Gastrocnemius medialis (tissue), 4 donors: ENCODE measurements around the gene HSPA1L.

Experiments
- POLR2A ChIP-seq, 2 donors: fragments of 450-650 bp; IDR thresholded peaks; one replicate each; pipeline ENCODE4 v1.6.1; 2017; ENCODE audit warnings: antibody characterized with exemption in 2 of 2, mild to moderate bottlenecking in 2 of 2, moderate library complexity in 2 of 2
- TF ChIP-seq, protein P1 (sequence below), 5 experiments: fragments of 450-650 bp in 3 of 5; fragments of 200-600 bp in 2 of 5; sonication (generic) in 2 of 5; IDR thresholded peaks in 4 of 5; conservative IDR thresholded peaks in 1 of 5; 1 replicate in 4 of 5; 2 replicates in 1 of 5; pipeline ENCODE4 v1.5.1; 2016 to 2019; ENCODE audit warnings: antibody characterized with exemption in 5 of 5, mild to moderate bottlenecking in 3 of 5, moderate library complexity in 3 of 5

DNA sequence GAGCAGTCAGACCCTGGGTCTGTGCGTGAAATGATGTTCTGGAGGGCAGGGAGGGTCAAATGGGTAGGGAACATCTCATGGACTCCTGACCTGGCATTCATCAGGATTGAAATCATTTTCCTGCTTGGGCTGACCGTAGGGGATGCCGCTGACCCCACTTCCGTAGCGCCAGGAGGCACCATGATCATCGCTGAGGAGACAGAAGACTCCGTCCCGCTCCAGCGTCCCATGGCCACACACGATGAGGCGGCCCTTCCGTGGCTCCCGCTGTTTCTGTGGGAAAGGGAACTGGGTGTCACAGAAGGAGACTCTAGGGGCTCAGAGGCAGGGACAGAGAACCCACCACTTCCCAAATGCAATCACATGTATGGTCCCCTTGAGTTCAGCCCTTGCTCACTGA lies 45.3 kb upstream of the HSPA1L start:
- TF ChIP-seq, protein P1, sequence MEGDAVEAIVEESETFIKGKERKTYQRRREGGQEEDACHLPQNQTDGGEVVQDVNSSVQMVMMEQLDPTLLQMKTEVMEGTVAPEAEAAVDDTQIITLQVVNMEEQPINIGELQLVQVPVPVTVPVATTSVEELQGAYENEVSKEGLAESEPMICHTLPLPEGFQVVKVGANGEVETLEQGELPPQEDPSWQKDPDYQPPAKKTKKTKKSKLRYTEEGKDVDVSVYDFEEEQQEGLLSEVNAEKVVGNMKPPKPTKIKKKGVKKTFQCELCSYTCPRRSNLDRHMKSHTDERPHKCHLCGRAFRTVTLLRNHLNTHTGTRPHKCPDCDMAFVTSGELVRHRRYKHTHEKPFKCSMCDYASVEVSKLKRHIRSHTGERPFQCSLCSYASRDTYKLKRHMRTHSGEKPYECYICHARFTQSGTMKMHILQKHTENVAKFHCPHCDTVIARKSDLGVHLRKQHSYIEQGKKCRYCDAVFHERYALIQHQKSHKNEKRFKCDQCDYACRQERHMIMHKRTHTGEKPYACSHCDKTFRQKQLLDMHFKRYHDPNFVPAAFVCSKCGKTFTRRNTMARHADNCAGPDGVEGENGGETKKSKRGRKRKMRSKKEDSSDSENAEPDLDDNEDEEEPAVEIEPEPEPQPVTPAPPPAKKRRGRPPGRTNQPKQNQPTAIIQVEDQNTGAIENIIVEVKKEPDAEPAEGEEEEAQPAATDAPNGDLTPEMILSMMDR (IDR thresholded peaks at IDR 0.05 in 4 of 5, conservative IDR thresholded peaks at IDR 0.05 in 1 of 5) = no peak
- no peak for TF ChIP-seq POLR2A (IDR thresholded peaks at IDR 0.05)
